Limb (tissue), 2 donors: ENCODE data around the gene MORN1.

Source experiments
- DNase-seq, 2 donors: peaks; one replicate each; pipeline ENCODE4 v3.0.0-alpha.2; 2016; ENCODE audit errors: extremely low spot score in 2 of 2

The MORN1 gene

GRCh38 chr1:2374252-2375155 lies 16.9 kb downstream of the MORN1 start:
- DNase-seq, result peak in 1 of 2 donors; percentile 20

GRCh38 chr1:2373551-2374251 lies 17.7 kb downstream of the MORN1 start:
- DNase-seq, result no peak

- DNase-seq, result no peak
These were observed 18.5 kb downstream of the MORN1 start for GRCh38 chr1:2372551-2373490.

GRCh38 chr1:2368053-2368744 lies 23.2 kb downstream of the MORN1 start:
- DNase-seq, result no peak

- no peak for DNase-seq
These were observed 27.4 kb downstream of the MORN1 start for GRCh38 chr1:2363847-2364513.

- no peak for DNase-seq
These were observed 30.6 kb downstream of the MORN1 start for GRCh38 chr1:2360588-2361364.

GRCh38 chr1:2358651-2359640 lies 32.4 kb downstream of the MORN1 start:
- no peak for DNase-seq

- no peak for DNase-seq
These were observed 33.3 kb downstream of the MORN1 start for GRCh38 chr1:2358072-2358471.

- DNase-seq, result no peak
These were observed 34.2 kb downstream of the MORN1 start for GRCh38 chr1:2356911-2357845.

GRCh38 chr1:2356401-2356800 lies 35.0 kb downstream of the MORN1 start:
- no peak for DNase-seq

- no peak for DNase-seq
These were observed 35.7 kb downstream of the MORN1 start for GRCh38 chr1:2355373-2356261.

GRCh38 chr1:2354511-2355372 lies 36.6 kb downstream of the MORN1 start:
- peak; percentile 63 to 75 for DNase-seq

- DNase-seq, result no peak
These were observed 37.6 kb downstream of the MORN1 start for GRCh38 chr1:2353551-2354438.

- no peak for DNase-seq
These were observed 38.3 kb downstream of the MORN1 start for GRCh38 chr1:2352897-2353550.
